ENCODE data around the gene ANXA10.

- TF ChIP-seq CTCF (optimal IDR thresholded peaks at IDR 0.05 in 1 of 3, IDR thresholded peaks at IDR 0.05 in 1 of 3, conservative IDR thresholded peaks at IDR 0.05 in 1 of 3; ENCODE audit: extremely low read depth in 1 of 3, insufficient read depth in 2 of 3, low read length in 3 of 3) (no peak), EZH2 (IDR thresholded peaks at IDR 0.05; ENCODE audit: low read length) (no peak)
Observed at GRCh38 chr4:168134651-168135050, 42.3 kb downstream of the ANXA10 start.
